ENCODE measurements around the gene LST1.

GRCh38 chr6:31622684-31623091 is 36.6 kb downstream of the LST1 start:
- TF ChIP-seq CTCF (IDR thresholded peaks at IDR 0.05; ENCODE audit: low read depth, low read length, poor library complexity, severe bottlenecking) (no peak), EZH2phosphoT487 (IDR thresholded peaks at IDR 0.05; ENCODE audit: borderline replicate concordance, low read length) (no peak)
